Endothelial cell of umbilical vein (primary cell): ENCODE results near the gene PRR15. TPM values are rescaled to one million over a fixed set of nuclear protein-coding genes. Genes with fewer than 3 reads are reported as not detected.

ENCODE experiments used
- BruUV-seq: library from RNA; stranded (reverse); fragments of 400-500 nt; replicated peaks from 2 replicates; lab custom pipeline; 2021; lab: Mats Ljungman, UMichigan
- CTCF ChIA-PET: fragments of 300-600, 350-600 bp; sonication (Branson Sonifier 250); formaldehyde crosslinking; loops from one replicate; lab custom pipeline; 2021; ENCODE audit warnings: antibody characterized with exemption, inconsistent platforms; lab: Charles Lee
- POLR2A ChIA-PET: fragments of 300-600, 350-600 bp; sonication (Branson Sonifier 250); formaldehyde crosslinking; loops from one replicate; lab custom pipeline; 2021; ENCODE audit warnings: antibody characterized with exemption, inconsistent platforms; lab: Charles Lee
- DNase-seq: peaks from one replicate; pipeline ENCODE4 v3.0.0-alpha.2; 2011; ENCODE audit warnings: low read depth, low spot score
- FAIRE-seq: peaks from 2 replicates; lab custom pipeline; 2011; peaks lifted over from hg19 to GRCh38; lab: Jason Lieb, UNC
- H2AFZ ChIP-seq: 2 replicates; pipeline ENCODE4 v1.6.0; 2012; ENCODE audit warnings: low read depth, low read length, control low read depth, inconsistent platforms
- H3K27ac ChIP-seq: 2 replicates; pipeline ENCODE4 v1.5.1; 2011; ENCODE audit warnings: low read depth, mild to moderate bottlenecking, control low read depth, low read length, moderate library complexity; ENCODE audit not compliant: insufficient read depth
- H3K27me3 ChIP-seq, 2 experiments: 2 replicates each; pipeline versions ENCODE4 v1.6.0 to v1.6.1; 2011; ENCODE audit warnings: low read length in 2 of 2, mixed read lengths in 1 of 2; ENCODE audit not compliant: control insufficient read depth in 2 of 2, insufficient read depth in 2 of 2
- H3K36me3 ChIP-seq, 2 experiments: 2 replicates in 1 of 2; 3 replicates in 1 of 2; pipeline ENCODE4 v1.5.1; 2011; ENCODE audit warnings: low read length in 2 of 2, mild to moderate bottlenecking in 1 of 2, moderate library complexity in 1 of 2; ENCODE audit not compliant: control insufficient read depth in 2 of 2, insufficient read depth in 2 of 2; ENCODE audit errors: extremely low read depth in 1 of 2
- H3K4me1 ChIP-seq: 3 replicates; pipeline ENCODE4 v1.5.1; 2011; ENCODE audit warnings: mild to moderate bottlenecking, low read length; ENCODE audit not compliant: control insufficient read depth, insufficient read depth; ENCODE audit errors: extremely low read depth
- H3K4me2 ChIP-seq: 2 replicates; pipeline ENCODE4 v1.6.1; 2011; ENCODE audit warnings: low read length, control low read depth, mixed read lengths; ENCODE audit not compliant: insufficient read depth
- H3K4me3 ChIP-seq, 3 experiments: fragments of 200-600 bp in 1 of 3; sonication (generic), shearing (Covaris generic) in 1 of 3; replicated peaks in 1 of 3; 2 replicates each; pipeline ENCODE4 v1.5.1; 2011 to 2016; ENCODE audit warnings: control low read depth in 3 of 3, low read length in 3 of 3, mild to moderate bottlenecking in 2 of 3, inconsistent platforms in 1 of 3, low read depth in 1 of 3, moderate library complexity in 1 of 3; ENCODE audit not compliant: insufficient read depth in 1 of 3
- H3K79me2 ChIP-seq: 2 replicates; pipeline ENCODE4 v1.6.0; 2012; ENCODE audit warnings: low read length, inconsistent platforms; ENCODE audit not compliant: control insufficient read depth, insufficient read depth
- H3K9ac ChIP-seq: replicated peaks from 2 replicates; pipeline ENCODE3; 2011; ENCODE audit warnings: low read length, control low read depth; ENCODE audit not compliant: insufficient read depth; ENCODE audit errors: extremely low read depth
- H3K9me1 ChIP-seq: replicated peaks from 3 replicates; pipeline ENCODE4 v1.6.0; 2011; ENCODE audit warnings: mild to moderate bottlenecking, low read length; ENCODE audit not compliant: control insufficient read depth, insufficient read depth; ENCODE audit errors: extremely low read depth
- H3K9me3 ChIP-seq: replicated peaks from 2 replicates; pipeline ENCODE4 v1.5.1; 2012; ENCODE audit warnings: low read length, inconsistent platforms; ENCODE audit not compliant: control insufficient read depth, insufficient read depth
- H4K20me1 ChIP-seq: replicated peaks from 2 replicates; pipeline ENCODE3; 2011; ENCODE audit warnings: mild to moderate bottlenecking, low read length; ENCODE audit not compliant: control insufficient read depth, insufficient read depth; ENCODE audit errors: extremely low read depth
- GATA2 ChIP-seq: IDR thresholded peaks from 2 replicates; pipeline ENCODE4 v1.7.0; 2011; ENCODE audit warnings: low read depth, mild to moderate bottlenecking, moderate library complexity, mixed read lengths, low read length; ENCODE audit not compliant: insufficient read length, insufficient read depth
- JUN ChIP-seq: IDR thresholded peaks from 2 replicates; pipeline ENCODE4 v1.6.1; 2011; ENCODE audit warnings: borderline replicate concordance, low read depth; ENCODE audit not compliant: insufficient read length, insufficient read depth
- MYC ChIP-seq: IDR thresholded peaks from one replicate; pipeline ENCODE4 v1.6.1; 2011; ENCODE audit warnings: mild to moderate bottlenecking, low read depth, low read length
- POLR2A ChIP-seq: IDR thresholded peaks from 2 replicates; pipeline ENCODE4 v1.6.1; 2012; ENCODE audit warnings: low read depth, mild to moderate bottlenecking, control low read depth, low read length
- POLR2AphosphoS5 ChIP-seq: IDR thresholded peaks from 2 replicates; pipeline ENCODE4 v1.6.1; 2012; ENCODE audit warnings: low read depth, mild to moderate bottlenecking, control low read depth, low read length, moderate library complexity; ENCODE audit not compliant: insufficient read depth
- dilution Hi-C: fragments of 300-500 bp; cut with MboI; formaldehyde crosslinking; loops from one replicate; pipeline ENCODE4 v1.15.0; 2019; ENCODE audit warnings: low sequenced_read_pairs; ENCODE audit not compliant: extremely low pct_ligation_motif_present
- intact Hi-C: fragments of 100-400 bp; cut with micrococcal nuclease; formaldehyde crosslinking; loops from one replicate; pipeline ENCODE4 v1.10.0; 2022
- polyA plus RNA-seq, 4 experiments: library from polyadenylated mRNA; depleted of rRNA in 3 of 4; stranded (reverse) in 3 of 4; unstranded in 1 of 4; fragments of >200 nt; gene quantifications; 2 replicates each; pipeline versions ENCODE4 v1.2.1 to v1.2.3, GENCODE V29; 2011 to 2012; ENCODE audit warnings: missing spikeins in 1 of 4
- total RNA-seq: library from RNA; stranded (reverse); gene quantifications from 2 replicates; pipeline ENCODE4 v1.2.3, GENCODE V29; 2021
- TF ChIP-seq, protein P1 (sequence below), 2 donors: IDR thresholded peaks; 1 replicate in 1 of 2; 2 replicates in 1 of 2; pipeline ENCODE4 v1.5.1; 2011; ENCODE audit warnings: low read length in 2 of 2, mild to moderate bottlenecking in 2 of 2, moderate library complexity in 2 of 2, control low read depth in 1 of 2, inconsistent platforms in 1 of 2, low read depth in 1 of 2; ENCODE audit not compliant: insufficient read depth in 1 of 2; ENCODE audit errors: extremely low read depth in 1 of 2

Gene PRR15
- total and polyA plus RNA-seq, 2 donors (not counting 3 experiments of a cell fraction or from before 2014, with no cell fraction given) = 1.8 to 5.0 TPM

DNA sequence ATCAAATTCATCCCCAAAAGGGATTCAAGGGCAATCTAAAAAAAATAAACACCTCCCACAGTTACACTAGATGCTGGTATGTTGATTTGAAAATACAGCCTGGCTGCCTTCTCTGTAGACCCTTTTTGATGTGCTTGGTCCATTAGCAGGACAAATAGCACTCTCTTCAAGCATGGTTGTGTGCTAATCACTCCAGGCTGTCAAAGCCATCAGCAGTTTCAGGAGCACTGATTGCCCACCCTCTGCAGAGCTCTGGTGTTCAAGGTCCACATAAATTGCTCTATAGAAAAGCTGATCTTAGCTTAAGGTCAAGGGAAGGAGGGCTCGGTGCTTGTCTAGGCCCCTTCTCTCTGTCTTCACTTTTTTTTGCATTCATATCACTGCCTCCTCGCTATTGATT is 35.4 kb downstream of the PRR15 start:
- dilution Hi-C loops = no loop called here
- no peaks in the 10 kb centered on the region for H3K27me3 ChIP-seq

DNA sequence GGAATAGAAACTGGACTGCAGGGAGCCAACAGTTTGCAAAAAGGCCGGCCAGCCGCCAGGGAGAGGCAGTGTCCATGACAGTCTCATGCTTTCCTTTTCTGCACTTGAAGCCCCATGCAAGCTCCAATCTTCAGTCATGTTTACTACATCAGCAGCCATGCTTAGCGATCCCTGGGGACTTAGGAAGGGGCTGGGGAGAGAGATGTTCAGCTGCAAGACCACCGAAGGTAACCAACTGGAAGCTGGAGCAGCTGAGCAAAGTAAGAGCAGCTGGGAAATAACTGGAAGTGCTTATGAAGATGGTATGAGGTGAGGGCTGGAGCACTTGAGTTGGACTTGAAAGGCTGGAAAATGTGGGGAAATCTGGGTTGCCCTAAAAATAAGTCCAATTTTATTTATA is 37.0 kb downstream of the PRR15 start:
- Histone ChIP-seq H3K27ac (no peak overlapping the region), H3K9ac (no peak overlapping the region), H3K36me3 (no peaks in the 10 kb centered on the region), H3K9me3 (no peaks in the 10 kb centered on the region), H3K4me2 (no peak overlapping the region), H3K9me1 (no peaks in the 10 kb centered on the region), H3K27me3 (no peaks in the 10 kb centered on the region), H3K79me2 (no peaks in the 10 kb centered on the region), H4K20me1 (no peaks in the 10 kb centered on the region), H3K4me1 (no peaks in the 10 kb centered on the region), H3K4me3 (no peak overlapping the region), H2AFZ (no peak overlapping the region)
- dilution Hi-C loops = no loop called here
- TF ChIP-seq POLR2AphosphoS5 (no peak), POLR2A (no peak), GATA2 (no peak)
- TF ChIP-seq, protein P1, sequence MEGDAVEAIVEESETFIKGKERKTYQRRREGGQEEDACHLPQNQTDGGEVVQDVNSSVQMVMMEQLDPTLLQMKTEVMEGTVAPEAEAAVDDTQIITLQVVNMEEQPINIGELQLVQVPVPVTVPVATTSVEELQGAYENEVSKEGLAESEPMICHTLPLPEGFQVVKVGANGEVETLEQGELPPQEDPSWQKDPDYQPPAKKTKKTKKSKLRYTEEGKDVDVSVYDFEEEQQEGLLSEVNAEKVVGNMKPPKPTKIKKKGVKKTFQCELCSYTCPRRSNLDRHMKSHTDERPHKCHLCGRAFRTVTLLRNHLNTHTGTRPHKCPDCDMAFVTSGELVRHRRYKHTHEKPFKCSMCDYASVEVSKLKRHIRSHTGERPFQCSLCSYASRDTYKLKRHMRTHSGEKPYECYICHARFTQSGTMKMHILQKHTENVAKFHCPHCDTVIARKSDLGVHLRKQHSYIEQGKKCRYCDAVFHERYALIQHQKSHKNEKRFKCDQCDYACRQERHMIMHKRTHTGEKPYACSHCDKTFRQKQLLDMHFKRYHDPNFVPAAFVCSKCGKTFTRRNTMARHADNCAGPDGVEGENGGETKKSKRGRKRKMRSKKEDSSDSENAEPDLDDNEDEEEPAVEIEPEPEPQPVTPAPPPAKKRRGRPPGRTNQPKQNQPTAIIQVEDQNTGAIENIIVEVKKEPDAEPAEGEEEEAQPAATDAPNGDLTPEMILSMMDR (IDR thresholded peaks at IDR 0.05; ENCODE audit: extremely low read depth in 1 of 2, insufficient read depth in 1 of 2, low read depth in 1 of 2, low read length in 2 of 2) = no peak
- intact Hi-C loops = no loop called here
- ChIA-PET CTCF (interaction anchor here (1.4 kb wide), 1 partner anchor 12 kb away, joined by 3 read pairs; no protein-coding TSS in a partner anchor), POLR2A (no interaction called here)
- no TSS peak for BruUV-seq
- DNase-seq (no peak), FAIRE-seq (no peak)

More for the DNA sequence above, 35.4 kb downstream of the PRR15 start:
- no peak for DNase-seq
- no peak for FAIRE-seq
- H3K36me3 ChIP-seq = no peaks in the 10 kb centered on the region
- no peaks in the 10 kb centered on the region for H3K79me2 ChIP-seq
- no peak for TF ChIP-seq POLR2AphosphoS5
- TF ChIP-seq JUN = no peak
- no peak for TF ChIP-seq GATA2
- no peak for TF ChIP-seq MYC
- no peak for TF ChIP-seq POLR2A
- intact Hi-C loops = no loop called here
- no peaks in the 10 kb centered on the region for H3K4me1 ChIP-seq
- ChIA-PET CTCF (interaction anchor here (1.2 to 1.6 kb wide), 3 partner anchors 10 to 677 kb away, joined by 3 to 13 read pairs (median 3); no protein-coding TSS in a partner anchor), POLR2A (no interaction called here)
- no peak overlapping the region for H3K9ac ChIP-seq
- BruUV-seq = no TSS peak
- H2AFZ ChIP-seq = no peak overlapping the region
- H3K4me3 ChIP-seq = no peak overlapping the region
- H3K27ac ChIP-seq = no peak overlapping the region
- H4K20me1 ChIP-seq = no peaks in the 10 kb centered on the region
- no peaks in the 10 kb centered on the region for H3K9me1 ChIP-seq
- no peaks in the 10 kb centered on the region for H3K9me3 ChIP-seq
- H3K4me2 ChIP-seq = no peak overlapping the region
